GM21390 (cell line): ENCODE data around the gene IGF2BP3.

Source experiments
- ATAC-seq: cut with Tn5 transposase; IDR thresholded peaks from one replicate; pipeline ENCODE4 v1.9.1; 2021; ENCODE audit not compliant: unreplicated experiment

IGF2BP3 gene

DNA sequence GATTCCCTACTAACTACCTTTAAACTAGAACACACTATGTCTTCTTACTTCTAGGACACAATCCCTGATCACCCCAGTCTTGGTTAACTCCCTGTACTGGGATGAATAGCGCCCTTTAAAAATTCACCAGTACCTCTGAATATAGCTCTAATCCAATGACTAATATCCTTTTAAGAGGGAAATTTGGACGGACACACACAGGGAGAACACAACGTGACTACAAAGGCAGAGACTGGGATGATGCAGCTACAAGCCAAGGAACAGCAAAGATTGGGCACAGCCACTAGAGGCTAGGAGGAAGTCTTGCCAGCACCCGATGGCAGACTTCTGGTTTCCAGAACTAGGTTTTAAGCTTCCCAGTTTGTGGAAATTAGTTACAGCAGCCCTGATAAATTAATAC, 89.7 kb downstream of the IGF2BP3 start:
- ATAC-seq = no peak

DNA sequence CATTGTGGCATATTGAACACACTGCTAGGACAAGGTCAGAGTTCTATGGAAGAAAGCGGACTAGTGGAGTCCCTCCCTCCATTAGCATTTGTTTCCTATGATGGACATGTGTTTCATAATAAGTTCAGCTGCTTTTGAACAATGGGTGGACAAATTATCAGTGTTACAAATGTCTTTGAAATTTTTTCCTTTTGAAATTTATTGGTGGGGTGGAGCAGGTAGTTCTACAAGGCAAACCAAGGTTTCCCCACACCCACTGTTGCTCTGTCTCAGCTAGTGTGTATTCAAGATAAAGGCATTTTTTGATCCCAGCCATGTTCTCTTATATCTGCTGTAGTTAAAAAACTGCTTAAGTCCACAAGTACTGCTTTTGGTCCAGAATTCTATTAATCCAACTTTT, 91.3 kb downstream of the IGF2BP3 start:
- no peak for ATAC-seq

DNA sequence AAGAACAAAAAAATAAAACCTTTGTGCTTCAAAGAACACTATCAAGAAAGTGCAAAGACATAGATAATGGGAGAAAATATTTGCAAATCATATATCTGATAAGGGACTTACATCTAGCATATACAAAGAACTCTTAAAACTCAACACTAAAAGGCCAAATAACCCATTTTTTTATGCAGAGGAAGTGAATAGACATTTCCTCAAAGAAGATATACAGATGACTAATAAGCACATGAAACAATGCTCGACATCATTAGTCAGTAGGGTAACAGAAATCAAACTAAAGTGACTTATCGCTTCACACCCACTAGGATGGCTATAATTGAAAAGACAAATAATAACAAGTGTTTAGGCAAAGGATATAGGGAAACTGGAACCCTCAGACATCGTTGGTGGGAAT, 93.2 kb downstream of the IGF2BP3 start:
- no peak for ATAC-seq

DNA sequence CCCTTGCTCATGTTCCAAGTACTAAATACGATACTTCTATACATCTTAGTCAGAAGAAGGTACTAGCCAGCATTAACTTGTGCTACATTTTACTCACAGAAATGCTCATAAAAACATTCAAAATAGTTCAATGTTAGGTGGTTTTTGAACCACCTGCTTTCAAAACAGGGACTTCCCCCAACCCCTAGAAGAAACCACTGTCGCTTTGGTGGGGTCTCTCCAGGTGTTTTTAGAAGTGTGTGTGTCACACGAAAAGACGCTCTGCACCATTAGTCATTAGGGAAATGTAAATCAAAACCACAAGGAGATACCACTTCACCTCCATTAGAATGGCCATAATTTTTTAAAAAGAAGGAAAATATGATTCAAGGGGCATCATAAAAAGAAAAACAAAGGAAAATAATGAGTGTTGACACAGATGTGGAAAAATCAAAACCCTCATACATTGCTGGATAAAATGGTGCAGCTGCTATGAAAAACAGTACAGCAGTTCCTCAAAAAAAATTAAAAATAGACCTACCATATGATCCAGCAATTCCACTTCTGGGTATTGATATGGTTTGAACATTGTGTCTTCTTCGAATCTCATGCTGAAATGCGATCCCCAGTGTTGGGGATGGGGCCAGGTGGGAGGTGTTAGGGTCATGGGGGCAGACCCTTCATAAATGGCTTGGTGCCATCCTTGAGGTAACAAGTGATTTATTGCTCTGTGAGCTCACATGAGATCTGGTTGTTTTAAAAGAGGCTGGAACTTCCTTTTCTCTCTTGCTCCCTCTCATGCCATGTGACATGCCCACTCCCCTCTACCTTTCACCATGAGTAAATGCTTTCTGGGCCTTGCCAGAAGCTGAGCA, 96.9 kb downstream of the IGF2BP3 start:
- ATAC-seq = peak; percentile 59

DNA sequence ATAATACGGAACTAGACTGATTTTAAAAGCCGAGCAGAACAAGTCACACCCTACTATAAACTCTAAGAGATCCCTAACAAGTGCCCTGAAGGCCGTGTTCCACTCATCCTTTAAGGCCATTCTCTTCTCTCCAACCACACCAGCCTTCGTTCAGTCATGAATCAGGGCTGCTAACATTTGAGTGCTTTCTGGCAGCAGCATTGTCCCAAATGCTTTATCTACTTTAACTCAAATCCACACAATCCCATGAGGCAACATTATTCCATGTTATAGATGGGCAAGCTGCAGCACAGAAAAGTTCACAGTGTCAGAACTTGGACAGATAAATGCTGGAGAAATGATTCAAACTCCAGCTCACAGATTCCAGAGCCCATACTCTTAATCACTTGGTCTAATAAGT, 97.7 kb downstream of the IGF2BP3 start:
- no peak for ATAC-seq

DNA sequence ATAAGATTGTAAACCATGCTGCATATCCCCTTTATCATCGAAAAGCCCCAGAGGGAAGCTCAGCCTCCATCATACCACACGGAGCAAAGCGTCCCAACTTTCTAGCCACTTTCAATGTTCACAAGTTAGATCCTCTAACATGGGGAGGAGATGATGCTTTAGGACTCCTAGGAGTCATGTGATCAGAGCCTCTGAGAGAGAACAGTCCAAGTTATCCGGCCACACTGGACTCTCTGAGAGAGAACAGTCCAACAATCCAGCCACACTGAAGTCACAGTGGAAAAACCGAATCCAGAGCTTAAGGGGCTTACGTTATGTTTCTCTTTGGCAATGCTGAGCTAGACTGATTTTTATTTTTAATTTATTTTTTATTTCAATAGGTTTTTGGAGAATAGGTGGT, 98.6 kb downstream of the IGF2BP3 start:
- no peak for ATAC-seq

DNA sequence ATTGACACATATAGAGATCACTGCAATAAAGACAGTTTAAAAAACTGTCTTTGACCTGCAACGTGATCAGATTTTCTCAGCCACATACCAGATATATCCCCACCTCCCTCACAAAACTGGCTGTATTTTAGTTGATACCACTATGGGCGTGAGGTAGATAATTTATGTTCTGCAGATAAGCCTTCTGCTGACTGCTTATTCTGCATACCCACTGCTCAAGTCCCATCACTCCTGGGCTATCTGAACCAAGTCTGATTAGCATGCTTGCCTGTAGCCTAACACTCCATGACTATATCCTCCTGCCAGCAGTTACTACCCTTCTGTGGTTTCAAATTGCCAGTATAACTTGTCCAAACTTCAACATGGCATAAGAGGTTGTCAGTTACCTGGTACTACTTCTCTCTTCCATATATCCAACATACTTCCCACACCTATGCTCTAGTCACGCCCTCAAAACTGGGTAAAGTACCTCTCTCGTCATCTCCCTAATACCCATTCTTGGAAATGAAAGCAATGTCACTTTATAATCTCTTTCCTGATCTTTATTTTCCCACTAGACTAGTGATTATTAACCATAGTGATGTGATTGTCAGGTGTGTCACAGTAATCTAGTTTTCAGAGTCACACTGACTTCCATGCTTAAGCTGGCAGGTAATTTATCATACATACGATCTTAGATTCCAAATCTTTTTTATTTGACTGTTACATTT, 100.4 kb downstream of the IGF2BP3 start:
- no peak for ATAC-seq

DNA sequence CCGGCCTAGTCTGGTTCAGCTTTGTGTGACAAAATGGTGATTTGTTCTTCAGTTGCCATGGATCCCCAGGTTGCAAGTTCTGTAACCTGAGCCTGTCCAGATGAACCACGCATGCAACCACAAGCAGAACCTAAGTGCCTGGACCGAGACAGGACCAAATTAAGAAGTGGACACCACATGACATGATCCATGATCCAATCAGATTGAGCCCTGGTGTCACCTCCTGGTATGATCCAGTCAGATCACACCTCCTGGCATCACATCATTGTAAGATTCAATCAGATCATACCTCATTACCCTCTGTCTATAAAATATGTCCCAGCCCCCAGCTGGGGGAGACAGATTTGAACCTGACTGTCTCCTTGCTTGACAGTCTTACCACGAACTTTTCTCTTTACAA, 101.2 kb downstream of the IGF2BP3 start:
- ATAC-seq = no peak

DNA sequence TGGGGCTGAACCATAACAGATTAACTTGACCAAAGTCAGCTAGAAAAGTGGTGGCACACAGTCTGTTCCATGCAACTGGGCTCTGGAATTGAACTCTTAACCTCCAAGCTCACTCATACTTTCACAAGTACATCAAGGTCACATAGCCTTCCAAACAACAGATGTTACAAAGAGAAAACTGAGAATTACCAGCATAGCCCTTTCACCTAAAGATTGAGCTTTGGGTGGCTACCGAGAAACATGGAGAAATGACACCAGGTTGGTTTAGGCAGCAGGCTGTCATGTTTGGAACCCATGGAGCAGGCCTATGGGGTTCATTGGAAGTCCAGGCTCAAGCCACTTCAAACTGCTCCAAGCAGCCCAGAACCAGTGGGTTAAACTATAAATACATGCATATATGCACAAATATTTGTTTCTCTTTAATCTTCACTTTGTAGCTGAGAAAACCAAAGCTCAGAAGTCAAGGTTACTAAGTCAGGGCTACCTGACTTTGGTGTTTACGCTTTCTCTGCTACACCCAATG, 112.1 kb downstream of the IGF2BP3 start:
- ATAC-seq = no peak

DNA sequence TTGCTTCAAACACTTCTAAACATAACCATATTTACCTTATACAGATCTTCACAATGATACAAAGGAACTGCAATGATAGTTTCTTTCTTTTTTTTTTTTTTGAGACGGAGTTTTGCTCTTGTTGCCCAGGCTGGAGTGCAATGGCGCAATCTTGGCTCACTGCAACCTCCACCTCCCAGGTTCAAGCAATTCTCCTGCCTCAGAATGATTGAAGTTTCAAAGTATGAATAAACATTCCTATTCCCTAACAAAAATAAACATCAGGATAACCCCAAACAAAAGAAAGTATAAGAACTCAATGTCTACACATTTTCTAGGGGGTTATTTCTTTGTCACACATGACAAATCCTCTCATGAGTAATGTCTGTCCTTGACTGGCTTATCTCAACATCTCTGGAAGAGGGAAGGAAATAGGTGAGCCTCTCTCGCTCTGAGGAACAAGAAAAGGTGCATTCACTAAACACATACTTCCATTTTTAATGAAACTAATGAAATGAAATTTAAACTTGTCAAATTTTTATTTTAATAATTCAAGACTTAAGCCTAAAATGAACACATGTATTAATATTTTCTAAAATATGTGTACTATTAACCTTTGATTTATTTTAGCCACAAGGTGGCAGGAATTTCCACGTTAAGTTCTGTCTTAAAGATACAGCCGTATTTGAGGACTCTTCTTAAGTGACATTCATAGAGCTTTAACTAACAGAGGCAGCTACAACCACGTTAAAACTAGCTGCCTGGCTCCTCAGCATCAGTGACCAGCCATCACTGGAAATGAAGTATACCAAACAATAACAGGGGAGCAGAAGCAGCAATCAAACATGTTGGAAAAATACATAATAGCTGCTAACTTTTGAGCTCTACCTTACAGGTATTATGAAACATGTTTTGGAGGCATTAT, 112.8 kb downstream of the IGF2BP3 start:
- ATAC-seq = peak; percentile 69

DNA sequence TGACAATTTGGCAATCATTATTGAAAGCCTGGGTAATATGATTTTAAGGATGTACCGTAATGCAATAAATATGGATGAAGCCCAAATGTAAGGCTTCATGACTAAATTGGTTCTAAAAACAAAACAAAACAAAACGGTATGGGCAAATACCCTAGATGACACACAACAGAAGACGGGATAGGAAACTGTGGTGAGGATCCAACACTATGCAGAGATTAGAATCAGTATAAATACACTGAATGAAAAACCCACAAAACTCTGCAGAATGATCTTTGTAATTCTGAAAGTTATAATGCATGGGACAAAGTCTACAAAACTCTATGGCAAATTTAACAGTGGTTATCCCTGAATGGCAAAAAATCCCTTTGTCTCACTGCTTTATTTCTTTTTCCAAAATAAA, 113.6 kb downstream of the IGF2BP3 start:
- no peak for ATAC-seq

DNA sequence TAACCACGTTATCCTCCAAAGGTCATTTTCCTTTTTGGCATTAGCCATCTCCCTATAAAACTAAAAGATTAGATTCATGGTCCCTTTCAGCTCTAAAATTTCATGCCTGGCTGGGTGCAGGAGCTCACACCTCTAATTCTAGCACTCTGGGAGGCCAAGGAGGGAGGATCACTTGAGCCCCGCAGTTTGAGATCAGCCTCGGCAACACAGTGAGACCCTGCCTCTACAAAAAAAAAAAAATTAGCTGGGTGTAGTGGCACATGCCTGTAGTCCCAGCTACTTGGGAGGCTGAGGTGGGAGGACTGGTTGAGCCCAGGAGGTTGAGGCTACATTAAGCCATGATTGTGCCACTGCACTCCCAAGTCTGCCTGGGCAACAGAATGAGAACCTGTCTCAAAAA, 114.1 kb downstream of the IGF2BP3 start:
- ATAC-seq = no peak

DNA sequence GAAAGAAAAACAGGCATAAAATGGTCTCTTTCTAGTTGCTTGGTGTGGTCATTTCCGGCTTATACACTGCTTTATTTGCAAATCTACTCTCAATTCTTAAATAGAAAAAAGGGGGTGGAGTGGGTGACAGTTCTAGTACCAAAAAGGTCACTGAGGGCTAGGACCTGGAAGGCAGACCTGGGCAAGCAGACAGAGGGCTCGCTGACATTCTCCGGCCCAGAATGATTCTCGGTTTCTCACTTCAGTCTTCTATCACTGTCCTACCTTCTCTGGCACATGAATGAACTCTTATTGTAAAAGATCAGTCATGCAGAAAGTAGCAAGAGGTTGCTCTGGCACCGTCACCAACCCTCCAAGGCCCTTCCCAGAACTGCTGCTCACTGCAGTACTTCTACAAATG, 117.1 kb downstream of the IGF2BP3 start:
- ATAC-seq = no peak

DNA sequence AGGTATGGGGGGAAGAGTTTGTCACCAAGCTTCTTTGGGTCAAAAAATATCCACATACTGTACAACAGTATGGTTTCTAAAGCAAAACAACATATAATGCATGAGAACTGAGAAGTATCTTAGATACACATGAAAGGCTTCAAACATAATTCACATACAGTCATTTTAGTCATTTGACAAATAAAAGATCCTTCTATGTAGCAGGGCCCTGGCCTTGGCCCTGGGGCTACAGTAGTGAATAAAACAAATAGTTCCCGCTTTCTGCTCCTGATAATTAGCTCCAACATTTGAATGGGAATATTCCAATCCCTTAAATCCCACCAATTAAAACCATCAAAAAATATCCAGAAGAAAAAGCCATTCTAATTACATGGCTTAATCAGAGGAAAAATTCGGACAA, 119.8 kb downstream of the IGF2BP3 start:
- no peak for ATAC-seq

DNA sequence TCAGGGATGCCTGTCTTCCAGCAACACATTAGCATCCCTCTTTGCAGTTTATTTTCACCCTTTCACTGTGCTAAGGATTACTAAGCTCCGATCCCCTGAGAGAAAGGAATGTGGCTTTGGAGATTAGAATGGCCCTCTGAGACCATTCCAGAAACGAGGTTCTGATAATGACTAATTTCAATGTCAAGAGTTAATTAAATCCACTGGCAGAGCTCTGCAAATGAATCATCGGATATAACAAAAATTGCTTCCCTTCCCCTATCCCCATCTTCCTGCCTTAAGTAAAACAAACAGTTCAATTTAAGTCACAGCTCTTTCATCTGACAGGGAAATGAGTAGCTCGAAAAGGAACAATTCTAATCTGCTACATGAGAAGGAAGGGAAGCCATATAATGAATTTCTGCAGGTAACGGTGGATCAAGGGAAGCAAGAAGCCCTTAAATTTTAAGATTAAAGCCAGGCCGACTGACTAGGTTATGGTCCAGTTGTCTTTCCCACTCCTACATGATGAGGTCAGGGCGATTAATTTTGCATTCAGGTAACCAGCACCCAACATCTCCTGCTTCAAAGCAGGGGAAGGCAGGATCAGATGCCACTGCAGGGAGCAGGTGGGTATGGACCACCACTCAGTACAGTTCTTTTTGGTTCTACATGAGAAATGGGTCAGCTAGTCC, 120.7 kb downstream of the IGF2BP3 start:
- no peak for ATAC-seq

DNA sequence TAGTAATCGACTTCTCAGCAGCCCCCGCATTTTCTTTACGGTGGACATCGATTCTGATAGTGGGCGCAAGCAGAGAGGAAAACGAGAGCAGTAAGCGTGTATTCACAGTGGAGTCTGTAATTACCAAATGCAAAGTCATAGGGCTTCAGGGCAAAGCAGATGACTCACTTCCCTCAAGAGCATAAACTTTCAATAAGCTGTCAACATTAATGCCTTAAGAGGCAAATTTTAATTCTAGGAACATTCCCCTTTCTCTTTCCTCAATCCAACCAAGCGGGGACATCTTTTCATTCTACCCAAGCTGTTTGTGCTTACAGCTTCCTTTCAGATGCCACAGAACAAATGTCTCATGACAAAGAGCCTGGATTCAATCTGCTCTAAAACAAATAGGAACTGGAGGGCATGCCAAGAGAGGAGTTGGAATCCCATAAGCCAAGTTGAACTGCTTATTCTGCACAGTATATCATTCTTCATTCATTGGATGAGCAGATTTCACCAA, 122.6 kb downstream of the IGF2BP3 start:
- no peak for ATAC-seq

DNA sequence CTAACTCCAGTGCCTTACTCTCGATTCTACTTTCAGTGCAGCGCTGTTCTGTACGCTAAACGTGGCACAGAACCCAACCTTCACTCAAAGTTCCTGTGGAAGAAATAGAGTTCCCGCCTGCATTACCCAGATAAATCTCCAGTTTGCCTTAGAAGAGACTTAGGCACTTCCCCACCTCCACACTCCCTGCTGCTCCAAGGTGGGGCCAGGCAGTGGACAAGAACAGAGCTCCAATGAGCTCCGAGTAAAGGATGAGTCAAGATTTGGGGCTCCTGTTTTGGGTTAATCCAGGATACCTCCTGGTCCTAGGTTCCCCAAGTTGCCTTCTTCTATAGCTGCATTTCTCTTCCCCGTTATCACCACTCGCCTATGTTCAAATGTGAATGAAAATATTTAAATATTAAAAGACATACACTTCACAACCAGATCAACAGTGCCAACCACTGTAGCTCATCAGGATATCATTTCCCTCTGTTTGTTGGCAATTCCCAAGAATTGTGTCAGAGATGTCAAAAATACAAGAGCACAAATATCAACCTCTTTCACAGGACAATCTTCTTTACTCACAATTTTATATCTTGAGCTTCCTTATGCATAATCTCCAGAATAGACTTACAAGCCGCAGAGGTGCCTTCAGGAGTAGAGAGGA, 123.1 kb downstream of the IGF2BP3 start:
- ATAC-seq = no peak

DNA sequence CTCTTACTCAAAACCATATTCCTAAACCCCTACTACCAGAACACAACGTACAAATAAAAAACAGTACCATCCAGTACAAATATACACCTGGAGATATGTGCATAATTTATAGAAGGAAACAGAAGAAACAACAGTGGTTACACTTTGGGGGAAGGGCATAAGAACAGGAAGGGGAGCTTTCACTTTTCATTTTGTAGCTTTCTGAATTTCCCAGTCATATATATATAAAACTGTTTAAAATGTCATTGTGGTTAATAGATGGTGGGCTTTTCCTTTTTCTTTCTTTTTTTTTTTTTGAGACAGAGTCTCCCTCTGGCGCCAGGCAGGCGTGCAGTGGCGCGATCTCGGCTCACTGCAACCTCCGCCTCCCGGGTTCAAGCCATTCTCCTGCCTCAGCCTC, 124.0 kb downstream of the IGF2BP3 start:
- no peak for ATAC-seq

DNA sequence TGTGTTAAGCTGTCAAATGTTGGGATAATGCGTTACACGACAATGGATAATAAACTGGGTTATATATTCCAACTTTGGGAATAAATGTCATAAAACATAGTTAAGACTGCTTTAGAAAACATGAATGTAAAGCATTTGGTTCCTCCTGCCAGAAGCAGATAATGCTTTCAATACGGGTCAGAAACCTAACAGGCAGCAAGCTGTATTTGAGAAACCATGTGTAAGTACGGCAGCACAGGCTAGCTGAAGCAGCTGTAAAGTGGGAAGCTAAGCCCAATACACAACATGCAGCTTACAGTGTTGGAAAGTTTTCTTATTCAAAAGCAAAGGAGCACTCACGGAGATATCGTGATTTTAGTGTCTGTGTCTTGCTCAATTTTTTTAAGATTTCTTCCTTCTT, 124.7 kb downstream of the IGF2BP3 start:
- ATAC-seq = no peak
